Aorta (tissue), 5 donors: ENCODE results near the gene ELN. TPM values are rescaled to one million over a fixed set of nuclear protein-coding genes. Genes with fewer than 3 reads are reported as not detected.

Experiments
- ATAC-seq: fragments of 200-7000 bp; cut with Tn5 transposase; one replicate; pipeline ENCODE4 v1.9.1; 2022; ENCODE audit warnings: moderate library complexity; ENCODE audit not compliant: low FRiP score
- DNase-seq, 2 donors: peaks; one replicate each; pipeline ENCODE4 v3.0.0-alpha.2; 2020
- H3K27ac ChIP-seq, 2 donors: one replicate each; pipeline ENCODE4 v1.5.1; 2013; ENCODE audit warnings: low read length in 2 of 2, mild to moderate bottlenecking in 2 of 2, moderate library complexity in 2 of 2, control low read depth in 1 of 2, inconsistent platforms in 1 of 2, low read depth in 1 of 2
- H3K27me3 ChIP-seq, 2 donors: one replicate each; pipeline ENCODE4 v1.6.1; 2013; ENCODE audit warnings: control low read depth in 1 of 2, low read length in 1 of 2, mild to moderate bottlenecking in 1 of 2, moderate library complexity in 1 of 2; ENCODE audit not compliant: insufficient read depth in 2 of 2, control insufficient read depth in 1 of 2
- H3K36me3 ChIP-seq, 2 donors: one replicate each; pipeline ENCODE4 v1.6.1; 2013; ENCODE audit warnings: control low read depth in 1 of 2, low read length in 1 of 2, mild to moderate bottlenecking in 1 of 2; ENCODE audit not compliant: insufficient read depth in 2 of 2, control insufficient read depth in 1 of 2
- H3K4me1 ChIP-seq, 2 donors: one replicate each; pipeline ENCODE4 v1.6.1; 2013; ENCODE audit warnings: low read length in 2 of 2, control low read depth in 1 of 2, mild to moderate bottlenecking in 1 of 2, moderate library complexity in 1 of 2; ENCODE audit not compliant: insufficient read depth in 2 of 2, control insufficient read depth in 1 of 2
- H3K4me3 ChIP-seq, 2 donors: one replicate each; pipeline ENCODE4 v1.5.1; 2013; ENCODE audit warnings: low read length in 2 of 2, control low read depth in 1 of 2, mild to moderate bottlenecking in 1 of 2
- H3K9me3 ChIP-seq: one replicate; pipeline ENCODE4 v1.6.1; 2013; ENCODE audit warnings: mild to moderate bottlenecking, low read length; ENCODE audit not compliant: control insufficient read depth
- WGBS, 2 donors: extraction: QIAGEN DNeasy Blood & Tissue Kit; methylation state at CpG; one replicate each; pipeline ENCODE4 v1.1.7; 2013; 5-methylcytosine and 5-hydroxymethylcytosine counted together
- intact Hi-C, 2 donors: fragments of 100-400 bp; cut with DNase I; formaldehyde crosslinking; loops; one replicate each; pipeline versions ENCODE4 v1.14.2 to v1.15.0; 2022
- polyA plus RNA-seq, 2 donors: library from polyadenylated mRNA; stranded (reverse); fragments of 200-250 nt; gene quantifications; one replicate each; pipeline ENCODE4 v1.2.3, GENCODE V29; 2013
- total RNA-seq, 2 donors: library from RNA; stranded (reverse); fragmentation: NEBNext Ultra II Directional; extraction: Animal tissue kit (Norgen Biotek cat#: 25700); gene quantifications; one replicate each; pipeline ENCODE4 v1.2.1, GENCODE V29; 2021
- donor health status: healthy with polysubstance abuse.
- donor health status: Bipolar disorder and iron deficiency.
- donor health status: DM: no; HTN: no; CAD: no.
- donor health status: DM: no; HTN: no; CAD: no.
- donor health status: DM: yes; HTN: yes; CAD: no.

Gene ELN
- total and polyA plus RNA-seq, 4 donors = 262 to 1,097 (median 696) TPM

GRCh38 chr7:74014931-74015330 is 13.0 kb upstream of the ELN start:
- ATAC-seq (no peak), DNase-seq (no peak)
- Histone ChIP-seq H3K27ac (peak overlapping the region; percentile 79 to 80), H3K4me1 (peaks cover 2 to 4% of the 10 kb centered on the region in 2 donors), H3K36me3 (no peaks in the 10 kb centered on the region), H3K4me3 (no peak overlapping the region), H3K27me3 (no peaks in the 10 kb centered on the region), H3K9me3 (no peaks in the 10 kb centered on the region)
- WGBS, 2 donors = 72 to 78% methylated on average over 6 of the region's 6 CpGs
- intact Hi-C loops = loop anchor here in 1 of 2 donors (5.0 kb wide), 1 partner anchor 123 kb away; no protein-coding TSS in a partner anchor

DNA sequence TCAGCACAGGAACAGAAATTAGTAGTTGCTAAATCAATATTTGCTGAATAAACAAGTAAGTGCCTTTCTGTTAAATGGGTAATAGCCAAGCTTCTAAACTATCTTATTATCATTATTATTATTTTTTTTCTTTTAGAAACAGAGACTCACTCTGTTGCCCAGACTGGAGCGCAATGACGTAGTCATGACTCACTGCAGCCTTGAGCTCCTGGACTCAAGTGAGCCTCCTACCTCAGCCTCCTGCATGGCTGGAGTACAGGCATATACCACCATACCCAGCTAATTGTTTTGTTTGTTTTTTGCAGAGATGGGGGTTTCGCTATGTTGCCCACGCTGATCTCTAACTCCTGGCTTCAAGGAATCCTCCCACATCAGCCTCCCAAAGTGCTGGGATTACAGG is 12.3 kb upstream of the ELN start:
- WGBS, 2 donors = 80% methylated on average over 4 of the region's 4 CpGs
- Histone ChIP-seq H3K36me3 (no peaks in the 10 kb centered on the region), H3K4me1 (peaks cover 2 to 4% of the 10 kb centered on the region in 2 donors), H3K27me3 (no peaks in the 10 kb centered on the region), H3K9me3 (no peaks in the 10 kb centered on the region), H3K27ac (no peak overlapping the region), H3K4me3 (no peak overlapping the region)
- ATAC-seq (no peak), DNase-seq (no peak)
- intact Hi-C loops = no loop called here

DNA sequence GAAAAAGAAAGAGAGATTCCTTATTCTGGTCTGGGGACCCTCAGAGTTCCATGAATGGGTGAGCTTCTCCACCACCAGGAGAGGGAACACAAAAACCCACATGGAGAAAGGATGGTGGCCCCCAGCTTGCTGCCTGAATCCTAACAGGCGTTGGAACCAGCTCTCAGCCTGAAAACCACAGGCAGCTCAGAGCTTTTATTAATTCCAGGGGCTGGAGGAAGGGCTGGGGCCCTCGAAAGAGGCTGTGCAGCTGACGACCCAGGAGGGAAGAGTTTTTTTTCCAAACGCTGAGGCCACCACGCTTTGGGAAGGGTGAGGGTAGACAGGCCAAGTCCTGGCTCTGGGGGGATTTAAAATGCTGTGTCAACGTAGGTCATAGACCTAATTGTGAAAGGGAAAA is 10.8 kb upstream of the ELN start:
- H3K4me3 ChIP-seq = no peak overlapping the region
- no peaks in the 10 kb centered on the region for H3K36me3 ChIP-seq
- H3K4me1 ChIP-seq = peaks cover 2 to 4% of the 10 kb centered on the region in 2 donors
- H3K27me3 ChIP-seq = no peaks in the 10 kb centered on the region
- intact Hi-C loops = no loop called here
- WGBS, 2 donors = 12 to 17% methylated on average over 6 of the region's 6 CpGs
- DNase-seq (no peak), ATAC-seq (no peak)
- peak overlapping the region in 1 of 2 donors; percentile 38 for H3K27ac ChIP-seq
- H3K9me3 ChIP-seq = no peaks in the 10 kb centered on the region

DNA sequence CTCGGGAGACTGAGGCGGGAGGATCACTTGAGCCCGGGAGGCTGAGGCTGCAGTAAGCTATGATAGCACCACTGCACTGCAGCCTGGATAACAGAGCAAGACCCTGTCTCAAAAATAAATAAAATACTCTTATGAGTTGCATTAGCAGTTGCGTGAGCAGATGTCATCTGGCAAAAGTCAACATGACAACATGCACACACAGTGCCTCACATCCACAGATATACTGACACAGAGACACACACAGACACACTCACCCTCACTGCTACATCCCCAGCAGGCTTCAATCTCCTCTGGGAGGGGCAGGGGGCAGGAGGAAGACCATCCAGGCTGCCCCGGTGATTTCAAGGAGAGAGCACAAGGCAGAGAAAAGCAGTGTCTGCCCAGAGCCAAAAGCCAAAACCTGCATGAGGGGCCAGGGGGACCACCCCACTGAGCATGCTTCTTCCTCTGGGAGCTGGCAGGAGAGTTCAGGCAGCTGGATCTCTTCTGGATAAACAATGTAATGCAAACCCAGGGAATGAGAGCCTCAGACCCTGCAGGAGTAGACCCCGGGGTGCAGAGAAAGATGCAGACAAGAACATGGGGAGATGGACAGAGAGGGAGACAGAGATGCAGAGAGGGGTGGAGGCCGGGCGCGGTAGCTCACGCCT is 9.6 kb upstream of the ELN start:
- Histone ChIP-seq H3K36me3 (no peaks in the 10 kb centered on the region), H3K4me1 (peaks cover under 1 to 2% of the 10 kb centered on the region in 2 donors), H3K27me3 (no peaks in the 10 kb centered on the region), H3K4me3 (no peak overlapping the region), H3K9me3 (no peaks in the 10 kb centered on the region), H3K27ac (peak overlapping the region in 1 of 2 donors; percentile 24)
- ATAC-seq = no peak
- 86 to 87% methylated on average over 10 of the region's 10 CpGs for WGBS, 2 donors
- no peak for DNase-seq
- intact Hi-C loops = no loop called here

GRCh38 chr7:74019149-74019548 is 8.8 kb upstream of the ELN start:
- DNase-seq = no peak
- intact Hi-C loops = no loop called here
- Histone ChIP-seq H3K36me3 (no peaks in the 10 kb centered on the region), H3K27me3 (no peaks in the 10 kb centered on the region), H3K4me3 (no peak overlapping the region), H3K9me3 (no peaks in the 10 kb centered on the region), H3K4me1 (no peaks in the 10 kb centered on the region), H3K27ac (no peak overlapping the region)
- WGBS, 2 donors = 94 to 95% methylated on average over 5 of the region's 5 CpGs
- no peak for ATAC-seq

- H3K4me1 ChIP-seq = peaks cover 0 to 5% of the 10 kb centered on the region in 2 donors
- intact Hi-C loops = loop anchor here (5.0 to 10.0 kb wide), 2 partner anchors 46 to 138 kb away; no protein-coding TSS in a partner anchor
- WGBS, 2 donors = 85 to 91% methylated on average over 9 of the region's 9 CpGs
Observed at GRCh38 chr7:74020390-74020789, 7.6 kb upstream of the ELN start.

GRCh38 chr7:74021546-74022320 is 6.2 kb upstream of the ELN start:
- no peaks in the 10 kb centered on the region for H3K36me3 ChIP-seq
- WGBS, 2 donors = 29 to 33% methylated on average over 26 of the region's 26 CpGs
- H3K4me3 ChIP-seq = no peak overlapping the region
- DNase-seq (peak in 1 of 2 donors; percentile 49), ATAC-seq (peak; percentile 1)
- H3K27me3 ChIP-seq = no peaks in the 10 kb centered on the region
- peak overlapping the region; percentile 58 to 69 for H3K27ac ChIP-seq
- H3K9me3 ChIP-seq = no peaks in the 10 kb centered on the region
- peaks cover 0 to 8% of the 10 kb centered on the region in 2 donors for H3K4me1 ChIP-seq
- intact Hi-C loops = loop anchor here (5.0 to 10.0 kb wide), 2 partner anchors 47 to 139 kb away; no protein-coding TSS in a partner anchor

More at GRCh38 chr7:74020390-74020789, 7.6 kb upstream of the ELN start:
- ATAC-seq (no peak), DNase-seq (no peak)
- H3K27ac ChIP-seq = peak overlapping the region in 1 of 2 donors; percentile 55
- H3K27me3 ChIP-seq = no peaks in the 10 kb centered on the region
- no peak overlapping the region for H3K4me3 ChIP-seq
- H3K36me3 ChIP-seq = no peaks in the 10 kb centered on the region
- no peaks in the 10 kb centered on the region for H3K9me3 ChIP-seq

DNA sequence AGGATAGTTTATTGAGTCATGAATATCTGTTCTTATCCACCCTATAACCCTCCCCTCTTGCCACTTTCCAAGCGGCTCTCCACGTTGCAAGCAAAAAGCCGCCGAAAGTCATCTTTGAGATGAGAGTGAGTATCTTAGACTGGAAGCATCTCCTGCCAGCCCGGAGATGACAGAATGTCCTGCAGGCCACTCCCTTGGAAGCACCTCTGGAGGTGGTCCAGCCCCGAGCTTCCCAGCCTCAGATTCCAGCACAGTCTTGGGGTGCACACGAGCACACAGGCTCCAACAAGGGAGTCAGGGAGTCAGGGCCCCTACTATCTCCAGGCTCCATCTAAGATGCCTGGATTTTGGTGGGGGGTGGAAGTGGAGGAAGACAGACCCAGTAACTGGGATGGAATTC is 5.5 kb upstream of the ELN start:
- Histone ChIP-seq H3K4me3 (no peak overlapping the region), H3K27me3 (no peaks in the 10 kb centered on the region), H3K4me1 (peaks cover 0 to 8% of the 10 kb centered on the region in 2 donors), H3K9me3 (no peaks in the 10 kb centered on the region), H3K36me3 (no peaks in the 10 kb centered on the region), H3K27ac (peak overlapping the region; percentile 34 to 69)
- 52 to 58% methylated on average over 7 of the region's 7 CpGs for WGBS, 2 donors
- DNase-seq (no peak), ATAC-seq (no peak)
- intact Hi-C loops = loop anchor here (5.0 to 10.0 kb wide), 2 partner anchors 48 to 140 kb away; no protein-coding TSS in a partner anchor
